AG04450 (cell line): ENCODE results near the gene PAPPA2. TPM values are rescaled to one million over a fixed set of nuclear protein-coding genes. Genes with fewer than 3 reads are reported as not detected.

Experiments used
- CTCF ChIA-PET: fragments of 300-600, 350-600 bp; formaldehyde crosslinking; extraction: SDS; loops from one replicate; lab custom pipeline; 2022; ENCODE audit warnings: antibody characterized with exemption, inconsistent platforms; lab: Charles Lee
- POLR2A ChIA-PET: fragments of 350-600 bp; formaldehyde crosslinking; extraction: SDS; loops from one replicate; lab custom pipeline; 2021; ENCODE audit warnings: antibody characterized with exemption, inconsistent platforms; lab: Yijun Ruan, JAX
- DNase-seq: peaks from one replicate; pipeline ENCODE4 v3.0.0-alpha.2; 2011; ENCODE audit warnings: low read depth, low spot score
- H3K27ac ChIP-seq: one replicate; pipeline ENCODE4 v1.5.1; 2012; ENCODE audit warnings: low read depth, low read length, control low read depth
- H3K27me3 ChIP-seq: one replicate; pipeline ENCODE4 v1.6.0; 2012; ENCODE audit warnings: low read length; ENCODE audit not compliant: control insufficient read depth, insufficient read depth
- H3K4me3 ChIP-seq: 2 replicates; pipeline ENCODE4 v1.5.1; 2011; ENCODE audit warnings: mild to moderate bottlenecking, low read depth, low read length, control low read depth
- H3K9me3 ChIP-seq: 2 replicates; pipeline ENCODE4 v1.5.1; 2012; ENCODE audit warnings: low read length; ENCODE audit not compliant: control insufficient read depth, insufficient read depth
- polyA plus RNA-seq: library from polyadenylated mRNA; depleted of rRNA; stranded (reverse); fragments of >200 nt; gene quantifications from 2 replicates; pipeline ENCODE4 v1.2.3, GENCODE V29; 2011
- TF ChIP-seq, protein P1 (sequence below): IDR thresholded peaks from 2 replicates; pipeline ENCODE4 v1.5.1; 2011; ENCODE audit warnings: low read depth, low read length, control low read depth, inconsistent platforms

Gene PAPPA2
- polyA plus RNA-seq, 1 experiment, result 0.29 TPM

DNA sequence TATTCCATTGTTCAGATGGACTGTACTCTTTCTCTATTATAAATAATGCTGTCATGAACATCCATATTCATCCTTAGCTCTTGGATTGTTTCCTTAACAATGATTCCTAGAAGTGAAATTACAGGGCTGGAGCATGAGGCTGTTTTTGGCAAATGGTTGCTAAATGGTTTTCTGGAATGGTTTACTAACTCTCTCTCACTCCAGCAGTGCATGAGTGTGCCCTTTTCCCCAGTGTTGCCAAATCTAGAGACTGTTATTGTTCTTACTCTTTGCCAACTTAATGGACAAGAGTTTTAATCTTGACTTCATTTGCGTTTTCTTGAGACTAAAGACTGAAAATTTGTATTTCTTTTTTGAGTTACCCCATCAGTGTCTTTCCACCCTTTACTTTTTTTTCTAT is 113.0 kb downstream of the PAPPA2 start:
- no peak for DNase-seq
- TF ChIP-seq, protein P1, sequence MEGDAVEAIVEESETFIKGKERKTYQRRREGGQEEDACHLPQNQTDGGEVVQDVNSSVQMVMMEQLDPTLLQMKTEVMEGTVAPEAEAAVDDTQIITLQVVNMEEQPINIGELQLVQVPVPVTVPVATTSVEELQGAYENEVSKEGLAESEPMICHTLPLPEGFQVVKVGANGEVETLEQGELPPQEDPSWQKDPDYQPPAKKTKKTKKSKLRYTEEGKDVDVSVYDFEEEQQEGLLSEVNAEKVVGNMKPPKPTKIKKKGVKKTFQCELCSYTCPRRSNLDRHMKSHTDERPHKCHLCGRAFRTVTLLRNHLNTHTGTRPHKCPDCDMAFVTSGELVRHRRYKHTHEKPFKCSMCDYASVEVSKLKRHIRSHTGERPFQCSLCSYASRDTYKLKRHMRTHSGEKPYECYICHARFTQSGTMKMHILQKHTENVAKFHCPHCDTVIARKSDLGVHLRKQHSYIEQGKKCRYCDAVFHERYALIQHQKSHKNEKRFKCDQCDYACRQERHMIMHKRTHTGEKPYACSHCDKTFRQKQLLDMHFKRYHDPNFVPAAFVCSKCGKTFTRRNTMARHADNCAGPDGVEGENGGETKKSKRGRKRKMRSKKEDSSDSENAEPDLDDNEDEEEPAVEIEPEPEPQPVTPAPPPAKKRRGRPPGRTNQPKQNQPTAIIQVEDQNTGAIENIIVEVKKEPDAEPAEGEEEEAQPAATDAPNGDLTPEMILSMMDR, result no peak
- H3K4me3 ChIP-seq, result no peak overlapping the region
- H3K27me3 ChIP-seq, result no peaks in the 10 kb centered on the region
- ChIA-PET CTCF (no interaction called here), POLR2A (no interaction called here)
- H3K9me3 ChIP-seq, result no peaks in the 10 kb centered on the region
- no peak overlapping the region for H3K27ac ChIP-seq

DNA sequence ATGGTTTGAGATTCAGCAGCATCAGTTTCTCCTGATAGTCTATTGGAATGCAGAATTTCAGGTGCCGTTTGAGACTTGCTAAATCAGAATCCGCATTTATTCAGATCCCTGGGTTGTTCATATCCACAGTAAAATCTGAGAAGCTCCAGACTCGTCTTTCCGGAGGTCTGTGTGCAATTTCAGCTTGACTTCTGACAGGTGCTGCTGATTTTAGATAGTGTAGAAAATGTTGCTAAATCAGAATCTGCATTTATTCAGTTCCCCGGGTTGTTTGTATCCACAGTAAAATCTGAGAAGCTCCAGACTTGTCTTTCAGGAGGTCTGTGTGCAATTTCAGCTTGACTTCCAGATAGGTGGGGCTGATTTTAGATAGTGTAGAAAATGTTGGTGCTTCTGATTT is 113.7 kb downstream of the PAPPA2 start:
- DNase-seq, result no peak
- no peak overlapping the region for H3K4me3 ChIP-seq
- TF ChIP-seq, protein P1, result no peak
- POLR2A ChIA-PET, result no interaction called here
- no peaks in the 10 kb centered on the region for H3K27me3 ChIP-seq
- CTCF ChIA-PET, result no interaction called here
- no peaks in the 10 kb centered on the region for H3K9me3 ChIP-seq
- no peak overlapping the region for H3K27ac ChIP-seq

GRCh38 chr1:176577646-176578197 is 114.7 kb downstream of the PAPPA2 start:
- H3K9me3 ChIP-seq, result no peaks in the 10 kb centered on the region
- H3K27me3 ChIP-seq, result no peaks in the 10 kb centered on the region
- TF ChIP-seq, protein P1, result no peak
- CTCF ChIA-PET, result no interaction called here
- no peak overlapping the region for H3K4me3 ChIP-seq
- H3K27ac ChIP-seq, result no peak overlapping the region
- POLR2A ChIA-PET, result no interaction called here
- DNase-seq, result no peak

DNA sequence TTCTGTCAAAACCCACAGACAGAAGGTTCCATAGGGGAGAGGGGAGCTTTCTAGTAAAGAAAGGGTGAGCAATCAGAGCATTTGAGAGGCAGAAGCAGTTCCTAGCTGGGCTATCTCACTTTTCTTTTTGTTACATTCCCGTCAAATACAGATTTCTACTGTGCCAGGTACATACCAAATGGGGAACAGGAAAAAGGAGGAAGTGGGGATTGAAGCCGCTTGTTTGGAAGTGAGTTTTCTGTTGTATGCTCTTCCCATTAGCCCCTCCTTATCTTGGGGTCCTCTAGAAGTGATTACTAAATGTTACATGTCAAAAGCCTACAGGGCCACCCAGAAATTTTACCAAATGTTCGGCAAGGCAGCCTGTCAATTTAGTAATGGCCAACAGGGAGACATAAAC is 116.1 kb downstream of the PAPPA2 start:
- Histone ChIP-seq H3K27ac (no peak overlapping the region), H3K4me3 (no peak overlapping the region), H3K9me3 (no peaks in the 10 kb centered on the region), H3K27me3 (no peaks in the 10 kb centered on the region)
- no peak for DNase-seq
- ChIA-PET POLR2A (no interaction called here), CTCF (interaction anchor here (0.5 kb wide), 1 partner anchor 19 kb away, joined by 3 read pairs; no protein-coding TSS in a partner anchor)
- TF ChIP-seq, protein P1, result no peak

DNA sequence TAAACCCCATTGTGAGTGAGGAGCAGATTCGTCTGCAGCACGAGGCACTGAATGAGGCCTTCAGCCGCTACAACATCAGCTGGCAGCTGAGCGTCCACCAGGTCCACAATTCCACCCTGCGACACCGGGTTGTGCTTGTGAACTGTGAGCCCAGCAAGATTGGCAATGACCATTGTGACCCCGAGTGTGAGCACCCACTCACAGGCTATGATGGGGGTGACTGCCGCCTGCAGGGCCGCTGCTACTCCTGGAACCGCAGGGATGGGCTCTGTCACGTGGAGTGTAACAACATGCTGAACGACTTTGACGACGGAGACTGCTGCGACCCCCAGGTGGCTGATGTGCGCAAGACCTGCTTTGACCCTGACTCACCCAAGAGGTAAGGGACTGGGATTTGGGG is 132.2 kb downstream of the PAPPA2 start:
- DNase-seq, result no peak
- H3K9me3 ChIP-seq, result peaks cover 7% of the 10 kb centered on the region; the same call in 1 of the 2 replicates
- H3K27ac ChIP-seq, result no peak overlapping the region
- TF ChIP-seq, protein P1, result no peak
- CTCF ChIA-PET, result no interaction called here
- H3K27me3 ChIP-seq, result no peaks in the 10 kb centered on the region
- H3K4me3 ChIP-seq, result no peak overlapping the region
- POLR2A ChIA-PET, result no interaction called here
